ENCODE results near the gene KIFC3. TPM values are rescaled to one million over a fixed set of nuclear protein-coding genes. Genes with fewer than 3 reads are reported as not detected.

The KIFC3 gene
- total and polyA plus RNA-seq, 2 of the 13 experiments (the other 11 are each of a cell fraction or from before 2014, with no cell fraction given): 42.1 to 45.3 TPM

DNA sequence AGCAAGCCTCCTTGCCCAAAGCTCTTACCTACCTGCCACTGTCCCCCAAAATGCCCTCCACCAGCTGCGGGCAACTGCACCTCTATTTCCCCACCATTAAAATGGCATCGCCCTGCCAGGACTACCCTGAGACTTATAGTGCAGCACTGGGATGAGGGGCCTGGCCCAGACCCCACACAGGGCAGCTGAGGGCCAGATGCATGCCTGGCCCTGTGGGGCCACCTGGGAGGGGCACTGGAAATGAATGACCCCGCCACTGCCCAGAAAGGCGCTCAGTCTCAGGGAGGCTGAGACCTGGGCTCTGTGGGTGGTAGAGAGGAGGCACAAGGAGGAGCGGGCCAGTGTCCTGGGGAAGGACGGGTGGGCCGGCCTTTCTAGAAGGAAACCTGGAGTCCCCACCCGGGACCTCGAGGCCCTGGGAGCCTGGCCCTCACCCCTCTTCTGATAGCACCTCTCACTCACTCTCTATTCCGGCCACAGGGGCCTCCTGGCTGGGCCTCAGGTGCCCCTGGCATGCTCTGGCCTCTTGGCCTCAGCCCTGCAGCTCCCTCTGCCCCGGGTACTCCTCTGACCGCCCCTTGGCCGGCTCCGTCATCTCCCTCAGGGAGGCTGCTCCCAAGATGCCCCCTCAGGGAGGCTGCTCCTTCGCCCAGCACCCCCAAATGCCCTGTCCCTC, 39.8 kb downstream of the KIFC3 start:
- ATAC-seq: no peak
- no peak overlapping the region for H3K4me3 ChIP-seq (replicated peaks in 1 of 3; ENCODE audit: insufficient read depth in 1 of 3, low read depth in 2 of 3, low read length in 3 of 3)
- no peak overlapping the region for H3K27ac ChIP-seq (ENCODE audit: extremely low read length, insufficient read depth, low read length)
- no peak overlapping the region for H3K4me2 ChIP-seq (ENCODE audit: low read depth, low read length)
- no peaks in the 10 kb centered on the region for H3K4me1 ChIP-seq (ENCODE audit: insufficient read depth, low read length)
- peaks cover 24 to 63% of the 10 kb centered on the region in 2 experiments for H3K36me3 ChIP-seq (replicated peaks in 1 of 2; ENCODE audit: control insufficient read depth in 1 of 2, insufficient read depth in 2 of 2, low read length in 2 of 2)
- H3K27me3 ChIP-seq (ENCODE audit: control insufficient read depth in 1 of 2, insufficient read depth in 2 of 2, low read length in 2 of 2): no peaks in the 10 kb centered on the region
- intact Hi-C loops (cut with micrococcal nuclease; ENCODE audit: unreplicated experiment) (no loop called here), in situ Hi-C loops (cut with HindIII; ENCODE audit: extremely low pct_ligation_motif_present, low pct_unique_long_range_greater_than_20kb) (no loop called here)
- H3K79me2 ChIP-seq (ENCODE audit: insufficient read depth, low read length): no peaks in the 10 kb centered on the region
- POLR2A ChIA-PET: no interaction called here
- no peak overlapping the region for H2AFZ ChIP-seq (ENCODE audit: low read length)
- H3K9me3 ChIP-seq (ENCODE audit: low read length): no peaks in the 10 kb centered on the region
- BruUV-seq (replicated peaks): no TSS peak
- FAIRE-seq: no peak
- no peak for DNase-seq (ENCODE audit: low spot score)
- H3K9ac ChIP-seq (ENCODE audit: insufficient read depth, low read depth, low read length): no peak overlapping the region
- no peaks in the 10 kb centered on the region for H4K20me1 ChIP-seq (ENCODE audit: insufficient read depth, low read length)
- 81% methylated on average over 15 of the region's 15 CpGs for WGBS (ENCODE audit: low lambda C conversion rate)
- TF ChIP-seq ATF7-NPFF (CRISPR knock-in tag; IDR thresholded peaks at IDR 0.05; ENCODE audit: low read depth): no peak
- TF ChIP-seq, protein P1, sequence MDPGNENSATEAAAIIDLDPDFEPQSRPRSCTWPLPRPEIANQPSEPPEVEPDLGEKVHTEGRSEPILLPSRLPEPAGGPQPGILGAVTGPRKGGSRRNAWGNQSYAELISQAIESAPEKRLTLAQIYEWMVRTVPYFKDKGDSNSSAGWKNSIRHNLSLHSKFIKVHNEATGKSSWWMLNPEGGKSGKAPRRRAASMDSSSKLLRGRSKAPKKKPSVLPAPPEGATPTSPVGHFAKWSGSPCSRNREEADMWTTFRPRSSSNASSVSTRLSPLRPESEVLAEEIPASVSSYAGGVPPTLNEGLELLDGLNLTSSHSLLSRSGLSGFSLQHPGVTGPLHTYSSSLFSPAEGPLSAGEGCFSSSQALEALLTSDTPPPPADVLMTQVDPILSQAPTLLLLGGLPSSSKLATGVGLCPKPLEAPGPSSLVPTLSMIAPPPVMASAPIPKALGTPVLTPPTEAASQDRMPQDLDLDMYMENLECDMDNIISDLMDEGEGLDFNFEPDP (CRISPR knock-in tag; conservative IDR thresholded peaks at IDR 0.05): 0 out of 2 replicates have a peak, but pooled peaks have one; percentile 27
- CTCF ChIA-PET (ENCODE audit: low intra/inter-chr PET ratio, low total read pairs): no interaction called here

DNA sequence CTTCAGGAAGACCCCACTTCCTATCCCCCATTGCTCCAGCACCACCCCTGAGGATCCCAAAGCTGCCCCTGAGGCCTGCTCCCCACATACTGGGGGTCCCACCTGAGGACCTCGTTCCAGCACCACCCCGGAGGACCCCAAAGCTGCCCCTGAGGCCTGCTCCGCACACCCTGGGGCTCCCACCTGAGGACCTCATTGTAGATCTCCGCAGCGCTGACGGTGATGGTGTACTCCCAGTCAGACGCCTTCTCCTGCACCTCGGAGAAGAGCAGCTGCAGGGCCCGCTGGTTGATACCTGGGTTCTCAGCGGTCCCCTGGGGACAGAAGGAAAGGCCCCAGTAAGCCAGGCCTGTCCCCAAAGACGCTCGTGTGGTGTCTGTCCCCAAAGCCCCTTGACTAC, 40.3 kb downstream of the KIFC3 start:
- in situ Hi-C loops (cut with HindIII; ENCODE audit: extremely low pct_ligation_motif_present, low pct_unique_long_range_greater_than_20kb): no loop called here
- no peaks in the 10 kb centered on the region for H3K4me1 ChIP-seq (ENCODE audit: insufficient read depth, low read length)
- POLR2A ChIA-PET: no interaction called here
- TF ChIP-seq NBN (conservative IDR thresholded peaks at IDR 0.05): no peak
- no peak for TF ChIP-seq ZNF331 (CRISPR knock-in tag; IDR thresholded peaks at IDR 0.05)
- TF ChIP-seq ZFP36L2 (CRISPR knock-in tag; IDR thresholded peaks at IDR 0.05): no peak
- peak; percentile 8 for TF ChIP-seq AGO2 (optimal IDR thresholded peaks at IDR 0.05; ENCODE audit: low read depth, low read length)
- TF ChIP-seq NAIF1 (CRISPR knock-in tag; IDR thresholded peaks at IDR 0.05; ENCODE audit: borderline replicate concordance): no peak
- TF ChIP-seq KDM2A (CRISPR knock-in tag; IDR thresholded peaks at IDR 0.05; ENCODE audit: borderline replicate concordance, low read depth): no peak
- TF ChIP-seq, protein P2, sequence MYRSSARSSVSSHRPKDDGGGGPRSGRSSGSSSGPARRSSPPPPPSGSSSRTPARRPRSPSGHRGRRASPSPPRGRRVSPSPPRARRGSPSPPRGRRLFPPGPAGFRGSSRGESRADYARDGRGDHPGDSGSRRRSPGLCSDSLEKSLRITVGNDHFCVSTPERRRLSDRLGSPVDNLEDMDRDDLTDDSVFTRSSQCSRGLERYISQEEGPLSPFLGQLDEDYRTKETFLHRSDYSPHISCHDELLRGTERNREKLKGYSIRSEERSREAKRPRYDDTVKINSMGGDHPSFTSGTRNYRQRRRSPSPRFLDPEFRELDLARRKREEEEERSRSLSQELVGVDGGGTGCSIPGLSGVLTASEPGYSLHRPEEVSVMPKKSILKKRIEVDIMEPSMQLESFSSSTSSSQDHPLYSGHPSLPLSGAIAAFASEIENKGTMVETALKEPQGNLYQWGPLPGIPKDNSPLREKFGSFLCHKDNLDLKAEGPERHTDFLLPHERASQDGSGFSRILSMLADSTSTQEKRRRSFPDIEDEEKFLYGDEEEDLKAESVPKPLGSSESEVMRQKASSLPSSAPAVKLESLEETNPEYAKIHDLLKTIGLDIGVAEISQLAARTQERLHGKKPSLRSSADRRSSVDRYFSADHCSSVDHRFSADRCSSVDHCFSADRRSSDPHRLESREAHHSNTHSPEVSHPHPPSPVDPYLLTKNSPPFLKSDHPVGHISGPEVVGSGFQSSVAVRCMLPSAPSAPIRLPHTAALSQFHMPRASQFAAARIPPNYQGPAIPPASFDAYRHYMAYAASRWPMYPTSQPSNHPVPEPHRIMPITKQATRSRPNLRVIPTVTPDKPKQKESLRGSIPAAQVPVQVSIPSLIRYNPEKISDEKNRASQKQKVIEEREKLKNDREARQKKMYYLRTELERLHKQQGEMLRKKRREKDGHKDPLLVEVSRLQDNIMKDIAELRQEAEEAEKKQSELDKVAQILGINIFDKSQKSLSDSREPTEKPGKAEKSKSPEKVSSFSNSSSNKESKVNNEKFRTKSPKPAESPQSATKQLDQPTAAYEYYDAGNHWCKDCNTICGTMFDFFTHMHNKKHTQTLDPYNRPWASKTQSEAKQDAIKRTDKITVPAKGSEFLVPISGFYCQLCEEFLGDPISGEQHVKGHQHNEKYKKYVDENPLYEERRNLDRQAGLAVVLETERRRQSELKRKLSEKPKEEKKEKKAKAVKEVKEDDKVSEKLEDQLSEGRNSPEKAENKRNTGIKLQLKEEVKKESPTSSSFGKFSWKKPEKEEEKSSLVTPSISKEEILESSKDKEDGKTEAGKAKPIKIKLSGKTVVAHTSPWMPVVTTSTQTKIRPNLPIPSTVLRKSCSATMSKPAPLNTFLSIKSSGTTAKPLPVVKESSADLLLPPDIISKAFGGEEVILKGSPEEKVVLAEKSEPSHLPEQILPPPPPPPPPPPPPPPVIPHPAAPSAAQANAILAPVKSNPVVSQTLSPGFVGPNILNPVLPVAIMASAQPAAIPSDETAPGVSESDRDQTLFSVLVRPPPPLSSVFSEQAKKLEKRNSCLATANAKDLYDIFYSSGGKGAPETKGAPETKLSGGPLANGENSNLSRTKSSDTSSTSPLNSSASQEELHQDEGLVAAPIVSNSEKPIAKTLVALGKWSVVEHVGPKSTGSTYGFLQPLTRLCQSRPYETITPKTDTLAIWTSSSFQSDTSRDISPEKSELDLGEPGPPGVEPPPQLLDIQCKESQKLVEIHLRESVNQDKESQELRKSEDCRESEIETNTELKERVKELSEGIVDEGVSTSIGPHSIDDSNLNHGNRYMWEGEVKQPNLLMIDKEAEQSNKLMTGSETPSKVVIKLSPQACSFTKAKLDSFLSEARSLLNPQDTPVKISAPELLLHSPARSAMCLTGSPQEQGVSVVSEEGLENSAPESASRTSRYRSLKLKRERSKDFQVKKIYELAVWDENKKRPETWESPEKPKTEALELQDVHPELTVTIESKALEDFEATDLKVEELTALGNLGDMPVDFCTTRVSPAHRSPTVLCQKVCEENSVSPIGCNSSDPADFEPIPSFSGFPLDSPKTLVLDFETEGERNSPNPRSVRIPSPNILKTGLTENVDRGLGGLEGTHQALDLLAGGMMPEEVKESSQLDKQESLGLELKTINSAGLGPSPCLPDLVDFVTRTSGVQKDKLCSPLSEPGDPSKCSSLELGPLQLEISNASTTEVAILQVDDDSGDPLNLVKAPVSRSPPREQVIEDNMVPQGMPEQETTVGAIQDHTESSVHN (CRISPR knock-in tag; IDR thresholded peaks at IDR 0.05): no peak

More for the DNA sequence above, 40.3 kb downstream of the KIFC3 start:
- H3K36me3 ChIP-seq (replicated peaks in 1 of 2; ENCODE audit: control insufficient read depth in 1 of 2, insufficient read depth in 2 of 2, low read length in 2 of 2): peaks cover 23 to 60% of the 10 kb centered on the region in 2 experiments
- no peaks in the 10 kb centered on the region for H4K20me1 ChIP-seq (ENCODE audit: insufficient read depth, low read length)
- DNase-seq (ENCODE audit: low spot score) (no peak), ATAC-seq (no peak), FAIRE-seq (no peak)
- no peaks in the 10 kb centered on the region for H3K9me3 ChIP-seq (ENCODE audit: low read length)
- WGBS (ENCODE audit: low lambda C conversion rate): 99% methylated on average over 10 of the region's 12 CpGs
- no peak overlapping the region for H3K9ac ChIP-seq (ENCODE audit: insufficient read depth, low read depth, low read length)
- BruUV-seq (replicated peaks): no TSS peak
- CTCF ChIA-PET (ENCODE audit: low intra/inter-chr PET ratio, low total read pairs): no interaction called here
- no peaks in the 10 kb centered on the region for H3K27me3 ChIP-seq (ENCODE audit: control insufficient read depth in 1 of 2, insufficient read depth in 2 of 2, low read length in 2 of 2)
- no peak overlapping the region for H2AFZ ChIP-seq (ENCODE audit: low read length)
- no peak overlapping the region for H3K4me2 ChIP-seq (ENCODE audit: low read depth, low read length)
- H3K4me3 ChIP-seq (replicated peaks in 1 of 3; ENCODE audit: insufficient read depth in 1 of 3, low read depth in 2 of 3, low read length in 3 of 3): no peak overlapping the region
- H3K27ac ChIP-seq (ENCODE audit: extremely low read length, insufficient read depth, low read length): no peak overlapping the region
- H3K79me2 ChIP-seq (ENCODE audit: insufficient read depth, low read length): no peaks in the 10 kb centered on the region
- intact Hi-C loops (cut with micrococcal nuclease; ENCODE audit: unreplicated experiment): no loop called here

All from HepG2 (cell line).